CD4-positive, alpha-beta T cell treated with Interleukin-1 beta for 1 hour (primary cell): ENCODE results near the gene UQCC2.

ENCODE experiments used
- DNase-seq, 2 donors: peaks; one replicate each; pipeline ENCODE4 v3.0.0-alpha.2; 2020 to 2022

UQCC2 gene

DNA sequence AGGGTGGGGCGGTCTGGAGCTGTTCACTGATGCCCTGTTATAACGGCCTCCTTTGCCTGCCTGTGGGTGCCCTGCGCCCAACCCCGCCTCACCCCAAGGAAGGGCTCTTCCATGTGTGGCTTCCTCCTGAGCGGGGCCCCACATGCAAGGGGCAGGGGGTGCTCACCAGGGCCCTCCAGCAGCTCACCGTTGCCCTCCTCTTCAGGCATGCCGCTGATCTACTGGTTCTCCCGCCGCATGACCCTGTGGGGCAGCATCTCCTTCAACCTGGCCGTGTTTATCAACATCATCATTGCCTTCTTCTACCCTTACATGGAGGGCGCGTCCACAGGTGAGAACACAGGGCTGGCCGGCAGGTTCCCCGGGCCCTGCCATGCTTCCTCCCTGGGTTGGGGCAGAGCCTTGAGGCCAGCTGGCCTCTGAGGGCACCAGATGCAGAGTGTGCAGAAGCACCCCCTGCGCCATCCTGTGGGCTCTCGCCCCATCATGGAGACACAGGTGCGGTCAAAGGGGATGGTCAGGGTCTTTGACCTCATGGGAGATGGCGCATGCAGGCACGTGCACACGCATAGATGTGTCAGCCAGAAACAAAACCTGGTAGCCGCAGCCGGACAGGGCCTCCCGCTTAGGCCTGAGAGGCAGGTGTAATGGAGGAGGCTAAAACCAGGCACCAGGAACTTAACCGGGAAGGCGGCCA is 22.9 kb downstream of the UQCC2 start:
- DNase-seq: no peak

DNA sequence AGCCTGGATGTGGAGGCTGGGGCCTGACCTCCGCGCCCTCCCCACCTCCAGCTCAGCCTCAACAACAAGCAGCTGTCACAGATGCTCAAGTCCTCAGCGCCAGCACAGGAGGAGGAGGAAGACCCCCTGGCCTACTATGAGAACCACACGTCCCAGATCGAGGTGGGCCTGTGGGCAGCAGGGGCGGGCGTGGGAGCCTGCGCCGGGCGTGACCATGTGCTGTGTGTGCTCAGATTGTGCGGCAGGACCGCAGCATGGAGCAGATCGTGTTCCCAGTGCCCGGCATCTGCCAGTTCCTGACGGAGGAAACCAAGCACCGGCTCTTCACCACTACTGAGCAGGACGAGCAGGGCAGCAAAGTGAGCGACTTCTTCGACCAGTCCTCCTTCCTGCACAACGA is 23.5 kb downstream of the UQCC2 start:
- DNase-seq: no peak

- no peak for DNase-seq
Measured at GRCh38 chr6:33686981-33687975, 24.2 kb downstream of the UQCC2 start.

DNA sequence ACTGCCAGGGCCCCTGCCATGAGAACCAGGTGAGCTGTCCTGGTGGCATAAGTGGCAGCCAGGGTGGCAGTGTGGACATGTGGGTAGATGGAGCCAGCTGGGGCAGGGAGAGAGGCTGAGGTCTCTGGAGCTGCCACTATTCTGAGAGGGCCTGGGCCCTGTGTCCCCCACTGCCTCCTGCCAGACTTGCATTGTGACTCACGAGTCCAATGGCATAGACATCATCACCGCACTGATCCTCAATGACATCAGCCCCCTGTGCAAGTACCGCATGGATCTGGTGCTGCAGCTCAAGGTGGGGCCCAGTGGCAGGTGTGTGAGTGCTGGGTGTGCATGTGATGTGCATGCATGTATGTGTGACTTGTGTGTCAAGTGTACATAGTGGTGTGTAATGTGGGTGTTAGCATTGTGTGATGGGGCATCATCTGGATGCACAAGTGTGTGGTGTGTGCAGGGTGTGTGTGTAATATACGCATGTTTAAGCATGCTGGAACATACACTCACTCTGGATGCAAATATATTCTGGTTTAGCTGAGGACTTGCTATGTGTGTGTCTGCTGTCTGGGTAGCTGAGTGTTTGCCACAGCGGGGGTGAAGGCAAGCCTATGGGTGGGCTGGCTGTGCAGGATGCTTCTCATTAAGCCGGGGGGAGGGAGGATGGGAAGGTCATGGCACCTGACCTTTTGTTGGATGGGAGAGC is 25.1 kb downstream of the UQCC2 start:
- no peak for DNase-seq

DNA sequence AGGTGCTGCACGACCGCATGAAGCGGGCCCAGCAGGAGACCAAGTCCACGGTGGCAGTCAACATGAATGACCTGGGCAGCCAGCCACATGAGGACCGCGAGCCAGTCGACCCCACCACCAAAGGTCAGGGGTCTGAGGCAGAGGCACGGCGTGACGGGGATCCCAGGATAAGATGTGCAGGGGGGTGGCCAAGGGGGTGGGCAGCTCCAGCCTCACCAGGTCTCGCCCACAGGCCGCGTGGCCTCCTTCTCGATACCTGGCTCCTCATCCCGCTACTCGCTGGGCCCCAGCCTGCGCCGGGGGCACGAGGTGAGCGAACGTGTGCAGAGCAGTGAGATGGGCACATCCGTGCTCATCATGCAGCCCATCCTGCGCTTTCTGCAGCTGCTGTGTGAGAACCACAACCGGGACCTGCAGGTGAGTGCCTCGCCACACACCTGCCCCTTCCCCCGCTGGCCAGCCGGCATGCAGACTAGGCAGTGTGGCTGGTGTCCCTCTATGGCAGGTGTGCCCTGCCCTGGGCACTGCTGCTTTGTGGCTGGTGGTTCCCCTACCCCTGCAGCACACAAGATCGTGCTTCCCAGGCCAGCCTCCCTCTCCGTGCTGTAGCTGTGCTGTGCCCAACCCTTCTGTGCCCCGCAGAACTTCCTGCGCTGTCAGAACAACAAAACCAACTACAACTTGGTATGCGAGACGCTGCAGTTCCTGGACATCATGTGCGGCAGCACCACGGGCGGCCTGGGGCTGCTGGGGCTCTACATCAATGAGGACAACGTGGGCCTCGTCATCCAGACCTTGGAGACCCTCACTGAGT is 25.9 kb downstream of the UQCC2 start:
- DNase-seq: no peak

GRCh38 chr6:33684983-33685382 is 26.5 kb downstream of the UQCC2 start:
- DNase-seq: no peak

- DNase-seq: no peak
Measured at GRCh38 chr6:33684428-33684896, 27.0 kb downstream of the UQCC2 start.

DNA sequence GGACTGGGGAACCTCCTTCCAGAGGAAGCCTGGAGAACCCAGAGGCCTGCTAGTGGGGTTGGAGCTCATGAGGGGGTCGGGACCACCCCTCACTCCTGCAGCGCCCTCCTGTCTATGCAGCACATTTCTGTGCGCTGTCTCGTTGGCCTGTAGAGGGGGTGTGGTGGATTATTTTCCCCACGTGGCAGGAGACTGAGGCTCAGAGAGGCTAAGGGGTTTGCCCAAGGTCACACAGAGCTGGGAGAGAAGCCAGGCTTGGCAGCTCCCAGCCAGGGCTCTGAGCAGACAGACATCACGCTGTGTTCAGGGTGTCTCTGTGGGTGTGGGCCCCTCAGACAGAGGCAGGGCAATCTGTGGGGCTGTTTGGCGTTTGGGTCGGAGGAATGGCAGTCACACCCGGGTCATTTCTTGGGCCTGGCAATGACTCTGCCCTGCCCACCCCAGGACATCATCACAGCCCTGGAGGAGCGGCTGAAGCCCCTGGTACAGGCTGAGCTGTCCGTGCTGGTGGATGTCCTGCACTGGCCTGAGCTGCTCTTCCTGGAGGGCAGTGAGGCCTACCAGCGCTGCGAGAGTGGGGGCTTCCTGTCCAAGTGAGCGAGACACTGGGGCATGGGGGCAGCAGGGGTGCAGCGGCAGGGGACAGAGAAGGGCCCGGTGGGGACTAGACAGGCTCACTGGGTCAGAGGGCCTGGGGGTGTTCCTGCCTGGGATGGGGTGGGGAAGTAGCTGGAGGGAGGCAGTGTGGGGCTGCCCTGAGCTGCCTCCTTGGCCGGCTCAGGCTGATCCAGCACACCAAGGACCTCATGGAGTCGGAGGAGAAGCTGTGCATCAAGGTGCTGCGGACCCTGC is 27.7 kb downstream of the UQCC2 start:
- no peak for DNase-seq

- peak in 1 of 2 donors; percentile 18 for DNase-seq
Measured at GRCh38 chr6:33683051-33683571, 28.4 kb downstream of the UQCC2 start.

DNA sequence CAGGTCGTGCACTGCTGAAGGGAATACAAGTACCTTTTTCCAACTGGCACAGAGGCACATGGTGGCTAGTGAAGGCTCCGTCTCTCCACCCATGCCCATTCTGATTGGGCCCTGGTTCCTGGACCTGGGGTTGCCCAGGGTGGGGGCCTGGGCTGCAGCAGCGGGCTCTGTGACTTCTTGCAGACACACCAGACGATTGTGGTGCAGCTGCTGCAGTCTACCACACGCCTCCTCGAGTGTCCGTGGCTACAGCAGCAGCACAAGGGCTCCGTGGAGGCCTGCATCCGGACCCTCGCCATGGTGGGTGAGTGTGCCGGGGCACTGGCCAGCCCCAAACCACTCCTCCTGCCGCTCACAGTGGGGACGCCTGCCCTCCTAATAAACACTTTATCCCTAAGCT is 29.2 kb downstream of the UQCC2 start:
- DNase-seq: no peak

- DNase-seq: no peak
Measured at GRCh38 chr6:33679761-33680160, 31.7 kb downstream of the UQCC2 start.

GRCh38 chr6:33678932-33679490 is 32.5 kb downstream of the UQCC2 start:
- no peak for DNase-seq

DNA sequence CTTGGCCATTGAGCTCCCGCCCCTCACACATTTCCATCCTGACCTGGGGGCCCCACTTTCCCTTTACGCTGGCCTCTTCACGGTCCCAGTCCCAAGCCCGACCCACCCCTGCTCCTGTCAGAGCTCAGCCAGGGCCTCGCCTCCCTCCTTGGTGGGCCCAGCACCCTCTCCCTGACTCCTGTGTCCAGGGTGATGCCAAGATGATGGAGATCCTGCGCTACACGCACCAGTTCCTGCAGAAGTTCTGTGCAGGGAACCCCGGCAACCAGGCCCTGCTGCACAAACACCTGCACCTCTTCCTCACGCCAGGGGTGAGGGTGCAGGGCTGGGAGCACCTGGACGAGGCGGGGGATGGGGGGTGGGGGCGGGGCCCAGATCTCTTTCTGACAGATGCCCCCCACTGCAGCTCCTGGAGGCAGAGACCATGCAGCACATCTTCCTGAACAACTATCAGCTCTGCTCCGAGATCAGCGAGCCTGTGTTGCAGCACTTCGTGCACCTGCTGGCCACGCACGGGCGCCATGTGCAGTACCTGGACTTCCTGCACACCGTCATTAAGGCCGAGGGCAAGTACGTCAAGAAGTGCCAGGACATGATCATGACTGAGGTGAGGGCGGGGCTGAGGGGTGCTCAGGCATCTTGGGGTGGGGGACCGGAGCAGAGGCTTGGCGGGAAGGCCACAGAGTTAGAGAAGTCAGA is 33.1 kb downstream of the UQCC2 start:
- no peak for DNase-seq

GRCh38 chr6:33677689-33678088 is 33.8 kb downstream of the UQCC2 start:
- no peak for DNase-seq

GRCh38 chr6:33677143-33677660 is 34.3 kb downstream of the UQCC2 start:
- no peak for DNase-seq

- DNase-seq: no peak
Measured at GRCh38 chr6:33676416-33677142, 34.9 kb downstream of the UQCC2 start.

DNA sequence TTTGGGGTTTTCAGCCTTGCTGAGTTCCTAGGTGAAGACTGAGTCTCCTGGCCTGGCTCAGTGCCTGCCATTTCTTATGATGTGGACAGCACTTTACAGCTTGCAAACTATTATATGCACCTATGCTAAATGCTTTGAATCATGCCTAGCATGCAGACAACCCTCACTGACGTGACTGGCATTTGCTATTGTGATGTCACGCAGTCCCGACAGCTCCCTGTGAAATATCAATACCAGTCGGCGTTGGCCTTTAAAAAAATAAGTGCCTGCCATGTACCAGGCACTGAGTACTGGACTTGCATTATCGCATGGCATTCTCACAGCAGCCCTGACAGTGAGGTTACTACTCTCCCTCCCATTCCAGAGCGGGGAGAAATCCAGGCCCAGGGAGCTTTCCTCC is 35.5 kb downstream of the UQCC2 start:
- DNase-seq: no peak

DNA sequence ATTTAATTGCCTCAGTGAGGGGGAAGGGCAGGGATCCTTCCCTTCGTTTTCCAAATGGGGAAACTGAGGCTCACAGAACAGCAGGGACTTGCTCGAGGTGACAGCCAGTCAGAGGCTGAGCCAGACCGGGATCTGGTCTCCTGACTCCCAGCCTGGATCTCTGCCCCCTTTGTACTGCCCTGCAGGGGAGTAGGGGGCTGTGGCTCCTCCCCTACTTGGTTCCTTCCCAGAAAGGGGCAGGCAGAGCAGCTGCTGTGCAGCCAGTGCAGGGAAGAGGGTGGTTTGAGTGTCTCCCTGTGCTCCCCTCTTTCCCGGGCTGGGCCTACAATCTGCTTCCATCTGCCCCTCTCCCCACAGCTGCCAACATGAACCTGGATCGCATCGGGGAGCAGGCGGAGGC is 37.6 kb downstream of the UQCC2 start:
- no peak for DNase-seq

DNA sequence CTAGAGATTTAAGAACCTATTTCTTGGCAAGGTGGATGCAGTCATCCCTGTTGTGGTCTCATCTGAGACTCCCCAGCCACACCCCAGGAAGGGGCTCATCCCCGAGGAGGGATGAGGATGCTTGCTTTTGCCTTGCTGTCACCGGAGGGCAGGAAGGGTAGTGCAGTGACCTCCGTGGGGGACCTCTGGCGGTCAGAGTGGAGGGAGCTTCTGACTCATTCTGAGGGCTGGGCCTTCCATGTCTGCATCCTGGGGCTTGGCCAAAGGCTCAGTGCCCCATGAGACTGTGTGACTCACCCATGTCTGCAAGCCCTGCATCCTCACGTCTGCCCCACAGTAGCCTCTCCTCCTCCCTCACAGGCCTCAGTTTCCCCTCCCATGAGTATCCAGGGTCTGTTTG is 38.7 kb downstream of the UQCC2 start:
- DNase-seq: peak in 1 of 2 donors; percentile 6
